Smooth muscle cell (in vitro differentiated cells): Measurements from ENCODE around the gene NUPR2. TPM values are rescaled to one million over a fixed set of nuclear protein-coding genes. Genes with fewer than 3 reads are reported as not detected.
"Not testable (repeated sequence)": the region's sequence is repeated elsewhere in the genome, so short reads cannot be mapped to it uniquely, and the experiment has no call there.

Experiments used
- DNase-seq: peaks from one replicate; lab custom pipeline; 2025; ENCODE audit not compliant: unreplicated experiment; lab: John Stamatoyannopoulos, UW
- H2AFZ ChIP-seq: fragments of 200-600 bp; sonication (generic); 2 replicates; pipeline ENCODE4 v1.6.0; 2016; ENCODE audit warnings: antibody characterized with exemption, low read depth, mild to moderate bottlenecking
- H3F3A ChIP-seq: fragments of 200-600 bp; sonication (generic); 2 replicates; pipeline ENCODE4 v1.6.0; 2017; ENCODE audit warnings: antibody characterized with exemption, low read depth
- H3K27ac ChIP-seq: fragments of 200-600 bp; sonication (generic); 2 replicates; pipeline ENCODE4 v1.5.1; 2016; ENCODE audit warnings: low read depth, mild to moderate bottlenecking
- H3K27me3 ChIP-seq: fragments of 200-600 bp; sonication (generic); 2 replicates; pipeline ENCODE4 v1.6.1; 2016; ENCODE audit warnings: low read depth, mild to moderate bottlenecking
- H3K36me3 ChIP-seq: fragments of 200-600 bp; sonication (generic); 2 replicates; pipeline ENCODE4 v1.5.1; 2016; ENCODE audit warnings: low read depth
- H3K4me1 ChIP-seq: fragments of 200-600 bp; sonication (generic); 2 replicates; pipeline ENCODE4 v1.5.1; 2016; ENCODE audit warnings: low read depth
- H3K4me2 ChIP-seq: fragments of 200-600 bp; sonication (generic); 2 replicates; pipeline ENCODE4 v1.6.0; 2016; ENCODE audit warnings: mild to moderate bottlenecking
- H3K4me3 ChIP-seq: fragments of 200-600 bp; sonication (generic); 2 replicates; pipeline ENCODE4 v1.5.1; 2016; ENCODE audit warnings: mild to moderate bottlenecking
- H3K79me2 ChIP-seq: fragments of 200-600 bp; sonication (generic); 2 replicates; pipeline ENCODE4 v1.6.0; 2016; ENCODE audit warnings: low read depth, mild to moderate bottlenecking
- H3K9ac ChIP-seq: fragments of 200-600 bp; sonication (generic); 2 replicates; pipeline ENCODE4 v1.6.0; 2016; ENCODE audit warnings: low read depth
- H3K9me3 ChIP-seq: fragments of 200-600 bp; sonication (generic); replicated peaks from 2 replicates; pipeline ENCODE4 v1.5.1; 2016; ENCODE audit warnings: low read depth
- H4K20me1 ChIP-seq: fragments of 200-600 bp; sonication (generic); 2 replicates; pipeline ENCODE4 v1.6.0; 2016; ENCODE audit warnings: low read depth
- CTCF ChIP-seq: fragments of 200-600 bp; sonication (generic); IDR thresholded peaks from 2 replicates; pipeline ENCODE4 v1.5.1; 2017; ENCODE audit warnings: borderline replicate concordance, mild to moderate bottlenecking, antibody characterized with exemption; ENCODE audit not compliant: insufficient read depth, poor library complexity, severe bottlenecking
- WGBS: methylation state at CpG from one replicate; pipeline ENCODE4 v1.1.7; 2016; ENCODE audit warnings: low lambda C conversion rate; 5-methylcytosine and 5-hydroxymethylcytosine counted together
- polyA plus RNA-seq: library from polyadenylated mRNA; unstranded; fragments of >200 nt; fragmentation: Nextera tagmentation; extraction: Ambion mirVana; gene quantifications from 2 replicates; pipeline ENCODE4 v1.2.1, GENCODE V29; 2016
- total RNA-seq: library from RNA; depleted of rRNA; stranded (reverse); fragments of >200 nt; gene quantifications from 2 replicates; pipeline ENCODE4 v1.2.3, GENCODE V29; 2014

Gene NUPR2
- total and polyA plus RNA-seq, 2 experiments from 2014 or later: not detected

- WGBS: 95% methylated on average over 25 of the region's 29 CpGs
- DNase-seq: no peak
- H3K9me3 ChIP-seq: no peaks in the 10 kb centered on the region
Measured at GRCh38 chr7:56081626-56082340, 34.4 kb downstream of the NUPR2 start.

GRCh38 chr7:56080726-56081435, 35.3 kb downstream of the NUPR2 start:
- H3K36me3 ChIP-seq, H3K9me3 ChIP-seq, H3K27ac ChIP-seq, DNase-seq, H3K4me2 ChIP-seq, H2AFZ ChIP-seq, H4K20me1 ChIP-seq, H3F3A ChIP-seq, H3K9ac ChIP-seq, H3K4me3 ChIP-seq, H3K4me1 ChIP-seq, H3K27me3 ChIP-seq, H3K79me2 ChIP-seq: not testable (repeated sequence)
- WGBS: 95% methylated on average over 28 of the region's 28 CpGs

More at GRCh38 chr7:56081626-56082340, 34.4 kb downstream of the NUPR2 start:
- TF ChIP-seq CTCF: no peak
- Histone ChIP-seq H3K4me2 (no peak overlapping the region), H3K4me3 (no peak overlapping the region), H3F3A (no peaks in the 10 kb centered on the region), H2AFZ (no peak overlapping the region), H4K20me1 (no peaks in the 10 kb centered on the region), H3K4me1 (no peaks in the 10 kb centered on the region), H3K27me3 (no peaks in the 10 kb centered on the region), H3K27ac (no peak overlapping the region), H3K36me3 (no peaks in the 10 kb centered on the region), H3K79me2 (no peaks in the 10 kb centered on the region), H3K9ac (no peak overlapping the region)

- H2AFZ ChIP-seq: no peak overlapping the region
- no peaks in the 10 kb centered on the region for H3K27me3 ChIP-seq
- H3K4me1 ChIP-seq: no peaks in the 10 kb centered on the region
- no peaks in the 10 kb centered on the region for H3K9me3 ChIP-seq
- peaks cover under 1% of the 10 kb centered on the region for H4K20me1 ChIP-seq
- H3K27ac ChIP-seq: no peak overlapping the region
- no peak for DNase-seq
- no peak for TF ChIP-seq CTCF
- no peak overlapping the region for H3K9ac ChIP-seq
- H3K4me2 ChIP-seq: no peak overlapping the region
- no peaks in the 10 kb centered on the region for H3K79me2 ChIP-seq
- 89% methylated on average over 12 of the region's 12 CpGs for WGBS
- H3K36me3 ChIP-seq: no peaks in the 10 kb centered on the region
- H3F3A ChIP-seq: no peaks in the 10 kb centered on the region
- H3K4me3 ChIP-seq: no peak overlapping the region
Measured at GRCh38 chr7:56079450-56080185, 36.6 kb downstream of the NUPR2 start.

- H3K36me3 ChIP-seq: no peaks in the 10 kb centered on the region
- peaks cover 3% of the 10 kb centered on the region for H4K20me1 ChIP-seq
- H3F3A ChIP-seq: no peaks in the 10 kb centered on the region
- H3K4me3 ChIP-seq: no peak overlapping the region
- no peaks in the 10 kb centered on the region for H3K27me3 ChIP-seq
- H3K4me2 ChIP-seq: no peak overlapping the region
- H3K9ac ChIP-seq: no peak overlapping the region
- no peak overlapping the region for H2AFZ ChIP-seq
- no peak for TF ChIP-seq CTCF
- no peak for DNase-seq
- WGBS: 97% methylated on average over 16 of the region's 16 CpGs
- no peak overlapping the region for H3K27ac ChIP-seq
- H3K4me1 ChIP-seq: no peaks in the 10 kb centered on the region
- no peaks in the 10 kb centered on the region for H3K79me2 ChIP-seq
- H3K9me3 ChIP-seq: no peaks in the 10 kb centered on the region
Measured at GRCh38 chr7:56078196-56078595, 38.0 kb downstream of the NUPR2 start.
